Fibroblast of lung (primary cell): ENCODE data around the gene EYS. TPM values are rescaled to one million over a fixed set of nuclear protein-coding genes. Genes with fewer than 3 reads are reported as not detected.

Experiments
- DNase-seq, 2 donors: peaks; one replicate each; pipeline versions ENCODE4 v3.0.0 to v3.0.0-alpha.2; 2010; ENCODE audit warnings: low read depth in 2 of 2
- H2AFZ ChIP-seq: 2 replicates; pipeline ENCODE4 v1.5.1; 2012; ENCODE audit warnings: low read length, control low read depth, inconsistent platforms
- H3K27ac ChIP-seq: 2 replicates; pipeline ENCODE4 v1.5.1; 2011; ENCODE audit warnings: low read length, control low read depth; ENCODE audit not compliant: insufficient read depth
- H3K27me3 ChIP-seq: 2 replicates; pipeline ENCODE4 v1.5.1; 2011; ENCODE audit warnings: mild to moderate bottlenecking, low read length; ENCODE audit not compliant: control insufficient read depth, insufficient read depth
- H3K36me3 ChIP-seq: 2 replicates; pipeline ENCODE4 v1.5.1; 2011; ENCODE audit warnings: low read length; ENCODE audit not compliant: control insufficient read depth, insufficient read depth
- H3K4me1 ChIP-seq: 2 replicates; pipeline ENCODE4 v1.5.1; 2011; ENCODE audit warnings: low read length; ENCODE audit not compliant: control insufficient read depth, insufficient read depth; ENCODE audit errors: extremely low read depth
- H3K4me2 ChIP-seq: 2 replicates; pipeline ENCODE4 v1.5.1; 2011; ENCODE audit warnings: low read length, control low read depth; ENCODE audit not compliant: insufficient read depth; ENCODE audit errors: extremely low read depth
- H3K4me3 ChIP-seq, 4 experiments: fragments of 200-600 bp in 1 of 4; sonication (generic) in 1 of 4; replicated peaks in 1 of 4; 2 replicates each; pipeline ENCODE4 v1.5.1; 2011 to 2016; ENCODE audit warnings: low read length in 4 of 4, low read depth in 3 of 4, mild to moderate bottlenecking in 3 of 4, control low read depth in 2 of 4, inconsistent platforms in 1 of 4, mixed read lengths in 1 of 4; ENCODE audit not compliant: insufficient read depth in 1 of 4; ENCODE audit errors: control extremely low read depth in 1 of 4
- H3K79me2 ChIP-seq: 2 replicates; pipeline ENCODE4 v1.5.1; 2012; ENCODE audit warnings: mild to moderate bottlenecking, low read length, inconsistent platforms; ENCODE audit not compliant: control insufficient read depth, insufficient read depth
- H3K9ac ChIP-seq: 2 replicates; pipeline ENCODE4 v1.5.1; 2011; ENCODE audit warnings: mild to moderate bottlenecking, low read length, control low read depth; ENCODE audit not compliant: insufficient read depth
- H3K9me3 ChIP-seq: 2 replicates; pipeline ENCODE4 v1.5.1; 2012; ENCODE audit warnings: low read depth, low read length; ENCODE audit not compliant: control insufficient read depth, insufficient read depth
- H4K20me1 ChIP-seq: 2 replicates; pipeline ENCODE4 v1.5.1; 2011; ENCODE audit warnings: low read length; ENCODE audit not compliant: control insufficient read depth, insufficient read depth; ENCODE audit errors: extremely low read depth
- EZH2 ChIP-seq: IDR thresholded peaks from 2 replicates; pipeline ENCODE4 v1.5.1; 2012; ENCODE audit warnings: low read length, control low read depth, mild to moderate bottlenecking; ENCODE audit errors: missing control alignments
- polyA plus RNA-seq, 2 donors: library from polyadenylated mRNA; depleted of rRNA in 1 of 2; stranded (reverse) in 1 of 2; unstranded in 1 of 2; fragments of >200 nt; gene quantifications; 2 replicates each; pipeline ENCODE4 v1.2.1, GENCODE V29; 2011 to 2012; ENCODE audit warnings: missing spikeins in 1 of 2
- total RNA-seq: library from RNA; depleted of rRNA; stranded (reverse); fragments of >200 nt; gene quantifications from 2 replicates; pipeline ENCODE4 v1.2.1, GENCODE V29; 2014
- TF ChIP-seq, protein P1 (sequence below), 2 donors: IDR thresholded peaks in 1 of 2; conservative IDR thresholded peaks in 1 of 2; 1 replicate in 1 of 2; 2 replicates in 1 of 2; pipeline ENCODE4 v1.5.1; 2011 to 2012; ENCODE audit warnings: low read length in 2 of 2, control low read depth in 1 of 2, inconsistent platforms in 1 of 2, low read depth in 1 of 2, mild to moderate bottlenecking in 1 of 2

Gene EYS
- total and polyA plus RNA-seq, 2 donors (not counting 1 experiment from before 2014, with no cell fraction given): under 0.01 TPM; not detected in 1

GRCh38 chr6:64335195-64335594, 1371.8 kb downstream of the EYS start:
- no peak overlapping the region for H3K9ac ChIP-seq
- no peaks in the 10 kb centered on the region for H3K36me3 ChIP-seq
- no peak overlapping the region for H2AFZ ChIP-seq
- no peaks in the 10 kb centered on the region for H4K20me1 ChIP-seq
- H3K79me2 ChIP-seq: no peaks in the 10 kb centered on the region
- H3K4me3 ChIP-seq: no peak overlapping the region
- no peak overlapping the region for H3K27ac ChIP-seq
- no peaks in the 10 kb centered on the region for H3K27me3 ChIP-seq
- H3K4me1 ChIP-seq: no peaks in the 10 kb centered on the region
- H3K4me2 ChIP-seq: no peak overlapping the region
- TF ChIP-seq, protein P1, sequence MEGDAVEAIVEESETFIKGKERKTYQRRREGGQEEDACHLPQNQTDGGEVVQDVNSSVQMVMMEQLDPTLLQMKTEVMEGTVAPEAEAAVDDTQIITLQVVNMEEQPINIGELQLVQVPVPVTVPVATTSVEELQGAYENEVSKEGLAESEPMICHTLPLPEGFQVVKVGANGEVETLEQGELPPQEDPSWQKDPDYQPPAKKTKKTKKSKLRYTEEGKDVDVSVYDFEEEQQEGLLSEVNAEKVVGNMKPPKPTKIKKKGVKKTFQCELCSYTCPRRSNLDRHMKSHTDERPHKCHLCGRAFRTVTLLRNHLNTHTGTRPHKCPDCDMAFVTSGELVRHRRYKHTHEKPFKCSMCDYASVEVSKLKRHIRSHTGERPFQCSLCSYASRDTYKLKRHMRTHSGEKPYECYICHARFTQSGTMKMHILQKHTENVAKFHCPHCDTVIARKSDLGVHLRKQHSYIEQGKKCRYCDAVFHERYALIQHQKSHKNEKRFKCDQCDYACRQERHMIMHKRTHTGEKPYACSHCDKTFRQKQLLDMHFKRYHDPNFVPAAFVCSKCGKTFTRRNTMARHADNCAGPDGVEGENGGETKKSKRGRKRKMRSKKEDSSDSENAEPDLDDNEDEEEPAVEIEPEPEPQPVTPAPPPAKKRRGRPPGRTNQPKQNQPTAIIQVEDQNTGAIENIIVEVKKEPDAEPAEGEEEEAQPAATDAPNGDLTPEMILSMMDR (conservative IDR thresholded peaks at IDR 0.05 in 1 of 2, IDR thresholded peaks at IDR 0.05 in 1 of 2; ENCODE audit: low read depth in 1 of 2, low read length in 2 of 2): no peak
- TF ChIP-seq EZH2: no peak
- DNase-seq: no peak
- H3K9me3 ChIP-seq: no peaks in the 10 kb centered on the region

DNA sequence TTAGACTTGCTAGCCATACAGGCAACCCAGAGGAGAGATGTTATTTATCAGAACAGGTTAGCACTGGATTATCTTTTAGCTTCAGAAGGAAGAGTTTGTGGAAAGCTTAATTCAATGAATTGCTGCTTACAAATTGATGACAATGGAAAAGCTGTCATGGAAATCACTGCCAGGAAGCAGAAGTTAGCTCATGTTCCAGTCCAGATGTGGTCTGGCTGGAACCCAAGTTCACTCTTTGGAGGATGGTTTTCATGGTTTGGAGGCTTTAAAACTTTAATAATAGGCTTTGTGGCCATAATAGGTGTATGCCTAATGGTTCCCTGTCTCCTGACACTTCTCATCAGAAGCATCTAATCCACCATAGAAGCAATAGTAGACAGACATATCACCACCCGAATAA, 1372.4 kb downstream of the EYS start:
- Histone ChIP-seq H3K36me3 (no peaks in the 10 kb centered on the region), H3K4me3 (no peak overlapping the region), H3K9ac (no peak overlapping the region), H3K9me3 (no peaks in the 10 kb centered on the region), H2AFZ (no peak overlapping the region), H4K20me1 (no peaks in the 10 kb centered on the region), H3K79me2 (no peaks in the 10 kb centered on the region), H3K4me2 (no peak overlapping the region), H3K27me3 (no peaks in the 10 kb centered on the region), H3K27ac (no peak overlapping the region), H3K4me1 (no peaks in the 10 kb centered on the region)
- TF ChIP-seq, protein P1 (conservative IDR thresholded peaks at IDR 0.05 in 1 of 2, IDR thresholded peaks at IDR 0.05 in 1 of 2; ENCODE audit: low read depth in 1 of 2, low read length in 2 of 2): no peak
- TF ChIP-seq EZH2: no peak
- peak in 1 of 2 donors; percentile 45 for DNase-seq

DNA sequence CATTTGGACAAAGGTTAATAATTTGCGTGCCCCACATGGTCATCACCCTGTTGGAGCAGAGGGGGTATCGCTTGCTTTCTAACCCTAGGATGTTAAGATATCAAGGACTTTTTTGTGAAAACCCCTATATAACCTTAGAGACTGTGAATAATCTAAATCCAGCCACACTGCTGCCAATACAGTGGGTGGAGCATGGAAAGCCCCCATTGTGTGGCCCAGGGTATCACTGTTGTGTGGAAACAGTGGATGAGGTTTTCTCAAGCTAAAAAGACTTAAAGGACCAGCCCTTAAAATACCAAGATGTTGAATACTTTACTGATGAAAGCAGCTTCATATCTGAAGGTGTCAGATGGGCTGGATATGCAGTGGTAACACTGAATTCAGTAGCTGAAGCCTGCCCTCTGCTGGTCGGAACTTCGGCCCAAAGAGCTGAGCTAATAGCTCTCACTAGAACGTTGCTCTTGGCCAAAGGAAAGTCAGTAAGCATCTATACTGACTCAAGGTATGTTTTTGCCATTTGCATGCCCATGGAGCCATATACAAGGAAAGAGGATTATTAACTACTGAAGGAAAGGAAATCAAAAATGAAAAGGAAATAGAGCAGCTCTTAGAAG, 1376.2 kb downstream of the EYS start:
- Histone ChIP-seq H3K79me2 (no peaks in the 10 kb centered on the region), H3K4me1 (no peaks in the 10 kb centered on the region), H3K27me3 (no peaks in the 10 kb centered on the region), H3K9ac (no peak overlapping the region), H3K4me2 (no peak overlapping the region), H3K4me3 (no peak overlapping the region), H2AFZ (no peak overlapping the region), H3K27ac (no peak overlapping the region), H3K9me3 (no peaks in the 10 kb centered on the region), H4K20me1 (no peaks in the 10 kb centered on the region), H3K36me3 (no peaks in the 10 kb centered on the region)
- DNase-seq: peak; percentile 1 to 73
- no peak for TF ChIP-seq EZH2
- TF ChIP-seq, protein P1 (conservative IDR thresholded peaks at IDR 0.05 in 1 of 2, IDR thresholded peaks at IDR 0.05 in 1 of 2; ENCODE audit: low read depth in 1 of 2, low read length in 2 of 2): peak; percentile 47 to 74
